GM18951 (cell line): ENCODE measurements around the gene CBX1.
"Not testable (repeated sequence)": the region's sequence is repeated elsewhere in the genome, so short reads cannot be mapped to it uniquely, and the experiment has no call there.

Experiments used
- POLR2A ChIP-seq: IDR thresholded peaks from 4 replicates; pipeline ENCODE4 v1.6.1; 2011; ENCODE audit warnings: mild to moderate bottlenecking; ENCODE audit not compliant: insufficient read length, insufficient read depth; ENCODE audit errors: extremely low read depth
- in situ Hi-C: fragments of 300-500 bp; cut with MboI; formaldehyde crosslinking; loops from one replicate; pipeline ENCODE4 v1.12.0; 2022; ENCODE audit warnings: low sequenced_read_pairs, mixed read lengths, inconsistent platforms; ENCODE audit not compliant: unreplicated experiment

The CBX1 gene

DNA sequence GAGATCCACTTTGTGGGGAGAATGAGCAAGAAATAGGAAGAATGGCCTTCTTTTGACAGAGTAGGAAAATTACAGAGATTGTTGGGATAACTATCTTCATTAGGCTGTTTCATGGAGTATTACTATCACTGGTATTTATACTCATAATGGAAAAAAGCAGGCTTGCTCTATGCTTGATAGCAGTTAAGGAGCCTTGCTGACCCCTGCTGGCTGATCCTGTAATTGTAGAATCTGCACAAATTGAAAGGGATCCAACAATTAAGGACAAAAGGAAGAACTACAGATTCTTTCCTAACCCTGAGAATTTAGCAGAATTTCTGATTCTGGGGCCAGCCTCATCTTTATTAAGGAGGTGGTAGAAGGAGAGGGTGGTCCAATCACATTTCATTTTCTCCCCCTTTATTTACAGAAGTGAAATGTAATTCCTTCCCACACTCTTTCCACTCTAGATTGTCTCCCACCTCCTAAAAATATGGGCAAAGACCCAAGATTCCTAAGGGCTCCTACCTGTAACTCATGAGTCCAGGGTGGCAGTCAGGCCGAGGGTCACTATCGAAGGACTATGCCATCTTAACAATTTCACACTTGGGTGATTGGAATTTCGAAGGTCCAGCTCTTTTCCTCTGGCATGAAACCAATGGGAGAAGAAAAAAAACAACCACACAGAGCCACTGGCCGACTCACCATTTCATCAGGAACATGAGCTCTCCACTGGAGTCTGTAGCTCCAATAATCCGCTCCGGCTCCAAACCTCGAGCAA is 26.8 kb downstream of the CBX1 start:
- no peak for TF ChIP-seq POLR2A
- in situ Hi-C loops, result no loop called here

- in situ Hi-C loops, result not testable (repeated sequence)
These were observed 27.6 kb downstream of the CBX1 start for GRCh38 chr17:48073566-48074094.

DNA sequence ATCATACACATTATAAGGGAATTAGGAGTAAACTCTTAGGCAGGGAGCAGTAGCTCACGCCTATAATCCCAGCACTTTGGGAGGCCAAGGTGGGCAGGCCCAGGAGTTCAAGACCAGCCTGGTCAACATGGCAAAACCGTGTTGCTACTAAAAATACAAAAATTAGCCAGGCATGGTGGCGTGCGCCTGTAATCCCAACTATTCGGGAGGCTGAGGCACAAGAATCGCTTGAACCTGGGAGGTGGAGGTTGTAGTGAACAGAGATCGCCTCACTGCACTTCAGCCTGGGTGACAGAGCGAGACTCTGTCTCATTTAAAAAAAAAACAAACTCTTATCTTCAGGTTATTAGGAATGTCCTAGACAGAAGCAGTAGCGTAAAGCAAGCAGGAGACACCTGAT is 28.5 kb downstream of the CBX1 start:
- in situ Hi-C loops, result not testable (repeated sequence)

DNA sequence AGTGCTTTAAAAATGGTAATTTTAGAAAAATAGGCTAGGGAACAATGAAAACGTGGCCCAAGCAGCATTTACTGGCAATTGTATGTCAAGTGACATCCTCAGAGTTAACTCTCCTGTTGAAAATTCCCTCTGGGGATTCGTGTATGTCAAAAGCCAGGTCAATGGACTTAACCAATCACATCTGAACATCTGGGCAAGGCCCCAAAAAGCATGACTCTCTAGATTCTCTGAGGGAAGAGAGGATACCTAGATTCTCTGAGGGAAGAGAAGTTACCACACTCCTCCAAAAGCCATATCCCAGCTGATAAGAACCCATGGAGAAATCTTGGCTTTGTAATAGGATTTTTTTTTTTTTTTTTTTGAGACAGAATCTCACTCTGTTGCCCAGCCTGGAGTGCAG is 29.6 kb downstream of the CBX1 start:
- in situ Hi-C loops, result no loop called here
- TF ChIP-seq POLR2A, result no peak

DNA sequence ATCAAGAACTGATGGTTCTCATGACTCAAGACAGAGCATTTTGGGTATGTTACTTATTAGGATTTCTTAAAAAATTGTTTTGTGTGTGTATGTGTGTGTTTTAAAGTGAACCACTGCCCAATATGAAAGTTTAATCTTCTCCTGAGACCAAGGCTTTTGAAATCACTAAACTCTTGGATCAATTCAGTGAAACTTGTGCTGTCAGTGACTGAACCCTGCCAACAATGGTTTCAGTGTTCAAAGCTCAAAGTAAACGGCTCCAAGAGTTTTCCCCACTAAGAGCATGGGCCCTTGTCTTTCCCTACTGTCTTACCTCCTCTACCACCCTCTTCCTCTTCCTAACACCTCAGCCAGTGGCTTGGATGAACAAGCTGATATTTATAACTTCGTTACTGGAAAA is 31.1 kb downstream of the CBX1 start:
- no peak for TF ChIP-seq POLR2A
- in situ Hi-C loops, result no loop called here

- in situ Hi-C loops, result loop anchor here (5.0 kb wide), 1 partner anchor 41 kb away; no protein-coding TSS in a partner anchor
- TF ChIP-seq POLR2A, result no peak
These were observed 32.8 kb downstream of the CBX1 start for GRCh38 chr17:48068491-48068961.

GRCh38 chr17:48067808-48068207 is 33.5 kb downstream of the CBX1 start:
- in situ Hi-C loops, result loop anchor here (5.0 kb wide), 1 partner anchor 41 kb away; no protein-coding TSS in a partner anchor

GRCh38 chr17:48067245-48067644 is 34.0 kb downstream of the CBX1 start:
- no peak for TF ChIP-seq POLR2A
- in situ Hi-C loops, result loop anchor here (5.0 kb wide), 1 partner anchor 40 kb away; no protein-coding TSS in a partner anchor

- in situ Hi-C loops, result loop anchor here (5.0 kb wide), 1 partner anchor 39 kb away; no protein-coding TSS in a partner anchor
These were observed 34.6 kb downstream of the CBX1 start for GRCh38 chr17:48066656-48067055.

GRCh38 chr17:48066192-48066591 is 35.1 kb downstream of the CBX1 start:
- in situ Hi-C loops, result loop anchor here (5.0 kb wide), 1 partner anchor 39 kb away; no protein-coding TSS in a partner anchor
- no peak for TF ChIP-seq POLR2A

More at GRCh38 chr17:48066656-48067055, 34.6 kb downstream of the CBX1 start:
- TF ChIP-seq POLR2A, result no peak

DNA sequence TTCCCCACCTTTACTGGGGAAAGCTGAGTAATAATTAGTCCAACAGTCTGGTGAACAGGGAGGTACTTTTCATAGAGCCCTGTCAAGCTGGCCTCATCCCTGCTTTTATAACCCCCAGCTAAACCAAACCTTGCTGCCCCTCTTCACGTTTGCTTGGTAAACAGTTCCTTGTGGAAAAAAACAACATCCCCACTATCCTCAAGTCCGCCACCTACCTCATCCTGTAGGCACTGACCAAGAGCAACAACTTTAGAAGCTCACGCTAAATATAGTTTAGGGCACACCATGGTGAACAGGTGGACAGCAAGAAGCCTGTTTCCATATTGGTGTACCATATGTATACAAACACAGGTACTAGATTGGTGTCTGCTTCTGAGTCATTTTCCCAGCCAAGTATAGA is 36.6 kb downstream of the CBX1 start:
- in situ Hi-C loops, result loop anchor here (5.0 kb wide), 1 partner anchor 37 kb away; no protein-coding TSS in a partner anchor
- TF ChIP-seq POLR2A, result no peak

DNA sequence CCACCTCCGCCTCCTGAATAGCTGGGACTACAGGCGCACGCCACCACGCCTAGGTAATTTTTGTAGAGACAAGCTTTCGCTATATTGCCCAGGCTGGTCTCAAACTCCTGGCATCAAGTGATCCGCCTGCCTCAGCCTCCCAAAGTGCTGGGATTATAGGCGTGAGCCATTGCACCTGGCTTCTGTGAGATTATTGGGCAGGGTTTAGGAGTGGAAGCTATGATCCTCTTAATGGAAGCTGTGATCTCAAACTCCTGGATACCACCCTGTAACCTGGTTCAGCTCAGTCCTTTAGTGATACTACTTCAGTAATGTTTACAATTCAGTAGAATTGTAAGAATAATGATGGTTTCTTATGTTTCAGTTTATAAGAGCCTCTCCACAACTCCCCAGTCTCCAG is 39.0 kb downstream of the CBX1 start:
- in situ Hi-C loops, result no loop called here
- TF ChIP-seq POLR2A, result no peak

GRCh38 chr17:48060249-48060648 is 41.0 kb downstream of the CBX1 start:
- no peak for TF ChIP-seq POLR2A
- in situ Hi-C loops, result no loop called here

DNA sequence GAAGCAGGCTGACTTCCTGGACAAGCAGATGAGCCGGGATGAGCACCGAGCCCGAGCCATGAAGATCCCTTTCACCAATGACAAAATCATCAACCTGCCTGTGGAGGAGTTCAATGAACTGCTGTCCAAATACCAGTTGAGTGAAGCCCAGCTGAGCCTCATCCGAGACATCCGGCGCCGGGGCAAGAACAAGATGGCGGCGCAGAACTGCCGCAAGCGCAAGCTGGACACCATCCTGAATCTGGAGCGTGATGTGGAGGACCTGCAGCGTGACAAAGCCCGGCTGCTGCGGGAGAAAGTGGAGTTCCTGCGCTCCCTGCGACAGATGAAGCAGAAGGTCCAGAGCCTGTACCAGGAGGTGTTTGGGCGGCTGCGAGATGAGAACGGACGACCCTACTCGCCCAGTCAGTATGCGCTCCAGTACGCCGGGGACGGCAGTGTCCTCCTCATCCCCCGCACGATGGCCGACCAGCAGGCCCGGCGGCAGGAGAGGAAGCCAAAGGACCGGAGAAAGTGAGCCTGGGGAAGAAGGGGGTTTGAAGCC is 42.1 kb downstream of the CBX1 start:
- in situ Hi-C loops, result no loop called here
- no peak for TF ChIP-seq POLR2A
